SIG-M5 treated with dmso at 0.1 percent for 504 hours (cell line): Measurements from ENCODE around the gene PRCC.

Experiments used
- DNase-seq: peaks from one replicate; lab custom pipeline; 2025; ENCODE audit not compliant: unreplicated experiment; lab: John Stamatoyannopoulos, UW

The PRCC gene

GRCh38 chr1:156796340-156797097 is 29.2 kb downstream of the PRCC start:
- DNase-seq, result no peak

GRCh38 chr1:156797212-156797871 is 30.0 kb downstream of the PRCC start:
- DNase-seq, result peak; percentile 60

GRCh38 chr1:156801409-156802121 is 34.2 kb downstream of the PRCC start:
- DNase-seq, result no peak

- DNase-seq, result no peak
Measured at GRCh38 chr1:156802421-156802935, 35.1 kb downstream of the PRCC start.

GRCh38 chr1:156803086-156803851 is 35.9 kb downstream of the PRCC start:
- no peak for DNase-seq

- no peak for DNase-seq
Measured at GRCh38 chr1:156804026-156804425, 36.7 kb downstream of the PRCC start.

GRCh38 chr1:156804572-156805243 is 37.4 kb downstream of the PRCC start:
- DNase-seq, result peak; percentile 82

GRCh38 chr1:156805766-156806511 is 38.6 kb downstream of the PRCC start:
- DNase-seq, result no peak

GRCh38 chr1:156806512-156807440 is 39.4 kb downstream of the PRCC start:
- DNase-seq, result no peak

- DNase-seq, result no peak
Measured at GRCh38 chr1:156807627-156808026, 40.3 kb downstream of the PRCC start.

- no peak for DNase-seq
Measured at GRCh38 chr1:156808186-156809030, 41.1 kb downstream of the PRCC start.

GRCh38 chr1:156809281-156809680 is 41.9 kb downstream of the PRCC start:
- DNase-seq, result no peak

- DNase-seq, result no peak
Measured at GRCh38 chr1:156809711-156810366, 42.5 kb downstream of the PRCC start.

- no peak for DNase-seq
Measured at GRCh38 chr1:156811168-156811567, 43.8 kb downstream of the PRCC start.

- DNase-seq, result no peak
Measured at GRCh38 chr1:156812293-156812990, 45.1 kb downstream of the PRCC start.

- DNase-seq, result no peak
Measured at GRCh38 chr1:156813298-156813697, 46.0 kb downstream of the PRCC start.
